HL-60/S4 treated with phorbol 12-myristate 13-acetate at 8.2 ng/mL for 4 days and 3 days (cell line): ENCODE measurements around the gene ARHGAP28.
"Not testable (repeated sequence)": the region's sequence is repeated elsewhere in the genome, so short reads cannot be mapped to it uniquely, and the experiment has no call there.

Experiments used
- in situ Hi-C: fragments of 300-500 bp; cut with MboI; formaldehyde crosslinking; loops from 2 replicates; pipeline ENCODE4 v1.15.0; 2022; ENCODE audit warnings: low sequenced_read_pairs

ARHGAP28 gene

GRCh38 chr18:6814882-6815425 lies 85.4 kb downstream of the ARHGAP28 start:
- in situ Hi-C loops: no loop called here

GRCh38 chr18:6816154-6816553 lies 86.6 kb downstream of the ARHGAP28 start:
- in situ Hi-C loops: no loop called here

GRCh38 chr18:6819332-6819731 lies 89.8 kb downstream of the ARHGAP28 start:
- in situ Hi-C loops: no loop called here

GRCh38 chr18:6820314-6820713 lies 90.8 kb downstream of the ARHGAP28 start:
- in situ Hi-C loops: no loop called here

- in situ Hi-C loops: no loop called here
These were observed 91.8 kb downstream of the ARHGAP28 start for GRCh38 chr18:6821356-6821755.

GRCh38 chr18:6827161-6827560 lies 97.6 kb downstream of the ARHGAP28 start:
- in situ Hi-C loops: not testable (repeated sequence)

- in situ Hi-C loops: not testable (repeated sequence)
These were observed 98.0 kb downstream of the ARHGAP28 start for GRCh38 chr18:6827566-6827965.

- in situ Hi-C loops: no loop called here
These were observed 101.4 kb downstream of the ARHGAP28 start for GRCh38 chr18:6830916-6831315.

- in situ Hi-C loops: no loop called here
These were observed 105.8 kb downstream of the ARHGAP28 start for GRCh38 chr18:6835345-6835744.

GRCh38 chr18:6836331-6836730 lies 106.8 kb downstream of the ARHGAP28 start:
- in situ Hi-C loops: no loop called here

- in situ Hi-C loops: no loop called here
These were observed 108.4 kb downstream of the ARHGAP28 start for GRCh38 chr18:6837904-6838303.

GRCh38 chr18:6842081-6842480 lies 112.6 kb downstream of the ARHGAP28 start:
- in situ Hi-C loops: no loop called here

GRCh38 chr18:6843308-6843707 lies 113.8 kb downstream of the ARHGAP28 start:
- in situ Hi-C loops: no loop called here

- in situ Hi-C loops: not testable (repeated sequence)
These were observed 116.0 kb downstream of the ARHGAP28 start for GRCh38 chr18:6845521-6845920.

- in situ Hi-C loops: no loop called here
These were observed 120.9 kb downstream of the ARHGAP28 start for GRCh38 chr18:6850396-6850795.

GRCh38 chr18:6851480-6851879 lies 122.0 kb downstream of the ARHGAP28 start:
- in situ Hi-C loops: no loop called here

GRCh38 chr18:6854811-6855210 lies 125.3 kb downstream of the ARHGAP28 start:
- in situ Hi-C loops: no loop called here

- in situ Hi-C loops: no loop called here
These were observed 126.3 kb downstream of the ARHGAP28 start for GRCh38 chr18:6855767-6856166.

- in situ Hi-C loops: no loop called here
These were observed 127.8 kb downstream of the ARHGAP28 start for GRCh38 chr18:6857300-6857699.

- in situ Hi-C loops: no loop called here
These were observed 130.3 kb downstream of the ARHGAP28 start for GRCh38 chr18:6859676-6860422.

- in situ Hi-C loops: no loop called here
These were observed 131.4 kb downstream of the ARHGAP28 start for GRCh38 chr18:6860804-6861448.

GRCh38 chr18:6865251-6865650 lies 135.7 kb downstream of the ARHGAP28 start:
- in situ Hi-C loops: no loop called here
